Gastrocnemius medialis (tissue), 4 donors: ENCODE data around the gene MTMR8.

Experiments used
- POLR2A ChIP-seq, 2 donors: fragments of 450-650 bp; IDR thresholded peaks; one replicate each; pipeline ENCODE4 v1.6.1; 2017; ENCODE audit warnings: antibody characterized with exemption in 2 of 2, mild to moderate bottlenecking in 2 of 2, moderate library complexity in 2 of 2
- TF ChIP-seq, protein P1 (sequence below), 5 experiments: fragments of 450-650 bp in 3 of 5; fragments of 200-600 bp in 2 of 5; sonication (generic) in 2 of 5; IDR thresholded peaks in 4 of 5; conservative IDR thresholded peaks in 1 of 5; 1 replicate in 4 of 5; 2 replicates in 1 of 5; pipeline ENCODE4 v1.5.1; 2016 to 2019; ENCODE audit warnings: antibody characterized with exemption in 5 of 5, mild to moderate bottlenecking in 3 of 5, moderate library complexity in 3 of 5

DNA sequence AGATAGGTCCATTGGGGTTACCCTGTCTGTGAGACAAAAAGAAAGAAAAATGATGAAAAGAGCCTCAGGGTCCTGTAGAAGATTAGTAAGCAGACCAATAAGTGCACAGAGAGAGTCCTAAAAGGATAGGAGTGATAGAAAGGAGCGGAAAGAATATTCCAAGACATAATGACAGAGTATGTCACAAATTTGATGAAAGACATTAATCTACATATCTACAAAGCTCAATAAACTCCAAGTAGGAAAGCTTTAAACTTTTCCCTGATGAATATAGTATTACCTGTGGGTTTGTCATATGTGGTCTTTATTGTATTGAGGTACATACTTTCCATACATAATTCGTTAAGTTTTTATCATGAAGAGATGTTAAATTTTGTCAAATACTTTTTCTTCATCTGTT is 73.7 kb downstream of the MTMR8 start:
- TF ChIP-seq, protein P1, sequence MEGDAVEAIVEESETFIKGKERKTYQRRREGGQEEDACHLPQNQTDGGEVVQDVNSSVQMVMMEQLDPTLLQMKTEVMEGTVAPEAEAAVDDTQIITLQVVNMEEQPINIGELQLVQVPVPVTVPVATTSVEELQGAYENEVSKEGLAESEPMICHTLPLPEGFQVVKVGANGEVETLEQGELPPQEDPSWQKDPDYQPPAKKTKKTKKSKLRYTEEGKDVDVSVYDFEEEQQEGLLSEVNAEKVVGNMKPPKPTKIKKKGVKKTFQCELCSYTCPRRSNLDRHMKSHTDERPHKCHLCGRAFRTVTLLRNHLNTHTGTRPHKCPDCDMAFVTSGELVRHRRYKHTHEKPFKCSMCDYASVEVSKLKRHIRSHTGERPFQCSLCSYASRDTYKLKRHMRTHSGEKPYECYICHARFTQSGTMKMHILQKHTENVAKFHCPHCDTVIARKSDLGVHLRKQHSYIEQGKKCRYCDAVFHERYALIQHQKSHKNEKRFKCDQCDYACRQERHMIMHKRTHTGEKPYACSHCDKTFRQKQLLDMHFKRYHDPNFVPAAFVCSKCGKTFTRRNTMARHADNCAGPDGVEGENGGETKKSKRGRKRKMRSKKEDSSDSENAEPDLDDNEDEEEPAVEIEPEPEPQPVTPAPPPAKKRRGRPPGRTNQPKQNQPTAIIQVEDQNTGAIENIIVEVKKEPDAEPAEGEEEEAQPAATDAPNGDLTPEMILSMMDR (IDR thresholded peaks at IDR 0.05 in 4 of 5, conservative IDR thresholded peaks at IDR 0.05 in 1 of 5), result no peak
- no peak for TF ChIP-seq POLR2A (IDR thresholded peaks at IDR 0.05)
